ENCODE measurements around the gene ST8SIA3.

ST8SIA3 gene

DNA sequence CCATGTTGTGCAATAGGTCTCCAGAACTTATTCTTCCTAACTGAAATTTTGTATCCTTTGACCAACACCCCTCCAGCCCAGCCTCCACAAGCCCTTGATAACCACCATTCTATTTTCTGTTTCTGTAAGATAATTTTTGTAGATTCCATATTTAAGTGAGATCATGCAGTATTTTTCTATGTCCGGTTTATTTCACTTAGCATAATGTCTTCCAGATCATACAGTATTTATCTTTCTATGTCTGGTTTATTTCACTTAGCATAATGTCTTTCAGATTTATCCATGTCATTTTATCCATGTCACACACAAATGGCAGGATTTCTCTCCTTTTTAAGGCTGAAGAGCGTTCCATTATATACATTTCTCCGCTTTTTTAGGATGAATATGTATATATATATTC, 58.4 kb downstream of the ST8SIA3 start:
- no peak overlapping the region for H3K4me3 ChIP-seq (ENCODE audit: low read length)
- H3K27ac ChIP-seq (ENCODE audit: low read depth, low read length): no peak overlapping the region
- H3K9ac ChIP-seq (ENCODE audit: low read depth, low read length): no peak overlapping the region
- no peaks in the 10 kb centered on the region for H3K36me3 ChIP-seq (ENCODE audit: insufficient read depth, low read length)
- H3K4me1 ChIP-seq (ENCODE audit: insufficient read depth, low read length): no peaks in the 10 kb centered on the region
- H3K9me3 ChIP-seq (ENCODE audit: insufficient read depth, low read depth, low read length): no peaks in the 10 kb centered on the region
- H3K27me3 ChIP-seq (ENCODE audit: insufficient read depth, low read length): peaks cover 11% of the 10 kb centered on the region
- WGBS: 100% methylated on average over 1 of the region's 3 CpGs

DNA sequence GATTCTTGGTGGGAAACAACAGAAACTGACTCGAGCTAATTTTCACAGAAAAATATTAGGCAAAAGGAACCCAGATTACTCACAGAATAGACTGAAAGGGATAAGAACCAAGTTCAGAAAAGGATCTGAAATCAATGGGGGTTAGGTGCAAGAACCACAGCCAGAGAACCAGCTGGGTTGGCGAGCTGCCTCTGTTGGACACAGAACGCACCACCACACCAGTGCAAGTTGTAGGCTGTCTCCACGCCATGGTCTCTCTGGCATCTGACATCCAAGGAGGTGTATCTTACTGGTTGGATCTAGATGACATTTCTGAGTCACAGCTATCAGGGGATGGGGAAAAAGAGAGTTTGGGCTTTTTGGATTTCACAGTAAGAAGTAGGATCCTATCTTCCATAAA, 64.2 kb downstream of the ST8SIA3 start:
- Histone ChIP-seq H3K36me3 (ENCODE audit: insufficient read depth, low read length) (no peaks in the 10 kb centered on the region), H3K27me3 (ENCODE audit: insufficient read depth, low read length) (peaks cover 11% of the 10 kb centered on the region), H3K4me1 (ENCODE audit: insufficient read depth, low read length) (no peaks in the 10 kb centered on the region), H3K4me3 (ENCODE audit: low read length) (no peak overlapping the region), H3K27ac (ENCODE audit: low read depth, low read length) (no peak overlapping the region), H3K9me3 (ENCODE audit: insufficient read depth, low read depth, low read length) (no peaks in the 10 kb centered on the region), H3K9ac (ENCODE audit: low read depth, low read length) (no peak overlapping the region)
- WGBS: 92% methylated on average over 4 of the region's 4 CpGs
